ENCODE results near the gene SNRNP48.

Gene SNRNP48

DNA sequence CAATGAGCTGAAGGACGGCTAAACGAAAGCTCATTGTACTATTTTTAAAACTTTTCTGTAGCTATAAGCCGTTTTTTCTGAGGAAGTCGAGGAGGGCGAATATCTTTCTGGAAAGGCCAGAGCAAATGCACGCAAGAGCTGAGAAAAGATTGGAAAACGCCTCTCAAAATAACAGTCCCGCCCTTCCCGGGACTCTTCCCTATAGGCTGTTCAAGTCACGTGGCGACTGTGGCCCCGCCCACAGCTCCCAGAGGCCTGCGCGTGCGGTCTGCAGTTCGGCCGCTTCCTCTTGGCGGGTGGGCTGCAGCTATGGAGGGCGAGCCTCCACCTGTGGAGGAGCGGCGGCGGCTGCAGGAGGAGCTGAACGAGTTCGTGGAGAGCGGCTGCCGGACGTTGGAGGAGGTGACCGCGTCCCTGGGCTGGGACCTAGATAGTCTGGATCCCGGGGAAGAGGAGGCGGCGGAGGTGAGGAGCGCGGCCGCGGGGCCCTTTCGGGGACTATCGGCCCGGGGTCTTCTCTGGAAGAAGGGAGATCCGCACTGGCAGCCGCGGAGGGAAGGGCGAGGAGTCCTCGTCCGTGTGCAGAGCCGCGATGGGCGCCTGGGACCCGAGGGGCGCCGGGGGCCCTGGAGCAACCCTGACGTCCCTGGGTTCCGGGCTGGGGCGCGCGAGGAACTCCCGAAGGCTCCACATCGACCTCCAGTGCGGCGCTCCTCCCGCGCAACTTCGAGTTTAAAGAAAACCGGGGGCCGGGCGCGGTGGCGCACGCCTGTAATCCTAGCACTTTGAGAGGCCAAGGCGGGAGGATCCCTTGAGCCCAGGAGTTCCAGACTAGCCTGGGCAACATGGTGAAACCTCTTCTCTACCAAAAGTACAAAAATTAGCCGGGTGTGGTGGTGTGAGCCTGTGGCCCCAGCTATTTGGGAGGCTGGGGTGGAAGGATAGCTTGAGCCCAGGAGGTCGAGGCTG, at the start of gene SNRNP48 (continued):
- no peak for TF ChIP-seq ZNF549 (tag by site-specific recombination; IDR thresholded peaks at IDR 0.05)
- no peak for TF ChIP-seq ZNF626 (tag by site-specific recombination; IDR thresholded peaks at IDR 0.05)
- TF ChIP-seq, protein P1, sequence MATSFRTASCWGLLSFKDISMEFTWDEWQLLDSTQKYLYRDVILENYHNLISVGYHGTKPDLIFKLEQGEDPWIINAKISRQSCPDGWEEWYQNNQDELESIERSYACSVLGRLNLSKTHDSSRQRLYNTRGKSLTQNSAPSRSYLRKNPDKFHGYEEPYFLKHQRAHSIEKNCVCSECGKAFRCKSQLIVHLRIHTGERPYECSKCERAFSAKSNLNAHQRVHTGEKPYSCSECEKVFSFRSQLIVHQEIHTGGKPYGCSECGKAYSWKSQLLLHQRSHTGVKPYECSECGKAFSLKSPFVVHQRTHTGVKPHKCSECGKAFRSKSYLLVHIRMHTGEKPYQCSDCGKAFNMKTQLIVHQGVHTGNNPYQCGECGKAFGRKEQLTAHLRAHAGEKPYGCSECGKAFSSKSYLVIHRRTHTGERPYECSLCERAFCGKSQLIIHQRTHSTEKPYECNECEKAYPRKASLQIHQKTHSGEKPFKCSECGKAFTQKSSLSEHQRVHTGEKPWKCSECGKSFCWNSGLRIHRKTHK (tag by site-specific recombination; IDR thresholded peaks at IDR 0.05): no peak
- peak; percentile 65 for TF ChIP-seq ZBTB26 (tag by site-specific recombination; optimal IDR thresholded peaks at IDR 0.05)
- TF ChIP-seq TCF7L2 (IDR thresholded peaks at IDR 0.05; ENCODE audit: borderline replicate concordance, low read depth, low read length): no peak
- no peak for TF ChIP-seq ZNF624 (tag by site-specific recombination; IDR thresholded peaks at IDR 0.05)
- no peak for TF ChIP-seq KLF17 (tag by site-specific recombination; IDR thresholded peaks at IDR 0.05)
- 0 out of 2 replicates have a peak, but pooled peaks have one; percentile 33 for TF ChIP-seq ZXDB (tag by site-specific recombination; IDR thresholded peaks at IDR 0.05)
- no peak; the same call in 1 of the 2 replicates for TF ChIP-seq ZNF654 (tag by site-specific recombination; IDR thresholded peaks at IDR 0.05; ENCODE audit: low read depth)
- TF ChIP-seq ZNF175 (tag by site-specific recombination; IDR thresholded peaks at IDR 0.05): no peak
- TF ChIP-seq TRIM28 (IDR thresholded peaks at IDR 0.05; ENCODE audit: borderline replicate concordance, low read length): no peak
- TF ChIP-seq, protein P2, sequence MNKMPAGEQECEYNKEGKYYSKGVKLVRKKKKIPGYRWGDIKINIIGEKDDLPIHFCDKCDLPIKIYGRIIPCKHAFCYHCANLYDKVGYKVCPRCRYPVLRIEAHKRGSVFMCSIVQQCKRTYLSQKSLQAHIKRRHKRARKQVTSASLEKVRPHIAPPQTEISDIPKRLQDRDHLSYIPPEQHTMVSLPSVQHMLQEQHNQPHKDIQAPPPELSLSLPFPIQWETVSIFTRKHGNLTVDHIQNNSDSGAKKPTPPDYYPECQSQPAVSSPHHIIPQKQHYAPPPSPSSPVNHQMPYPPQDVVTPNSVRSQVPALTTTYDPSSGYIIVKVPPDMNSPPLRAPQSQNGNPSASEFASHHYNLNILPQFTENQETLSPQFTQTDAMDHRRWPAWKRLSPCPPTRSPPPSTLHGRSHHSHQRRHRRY (tag by site-specific recombination; IDR thresholded peaks at IDR 0.05): no peak
- no peak for TF ChIP-seq PATZ1 (tag by site-specific recombination; IDR thresholded peaks at IDR 0.05)
- peak; percentile 90 for TF ChIP-seq ZNF335 (tag by site-specific recombination; conservative IDR thresholded peaks at IDR 0.05)
- no peak for TF ChIP-seq KLF16 (tag by site-specific recombination; IDR thresholded peaks at IDR 0.05)
- no peak for TF ChIP-seq ZNF530 (tag by site-specific recombination; IDR thresholded peaks at IDR 0.05; ENCODE audit: low read depth)
- TF ChIP-seq ZNF121 (tag by site-specific recombination; IDR thresholded peaks at IDR 0.05): no peak
- TF ChIP-seq OVOL3 (tag by site-specific recombination; IDR thresholded peaks at IDR 0.05): no peak; the same call in 1 of the 2 replicates
- no peak for TF ChIP-seq ZNF776 (tag by site-specific recombination; IDR thresholded peaks at IDR 0.05; ENCODE audit: borderline replicate concordance)
- TF ChIP-seq, protein P3, sequence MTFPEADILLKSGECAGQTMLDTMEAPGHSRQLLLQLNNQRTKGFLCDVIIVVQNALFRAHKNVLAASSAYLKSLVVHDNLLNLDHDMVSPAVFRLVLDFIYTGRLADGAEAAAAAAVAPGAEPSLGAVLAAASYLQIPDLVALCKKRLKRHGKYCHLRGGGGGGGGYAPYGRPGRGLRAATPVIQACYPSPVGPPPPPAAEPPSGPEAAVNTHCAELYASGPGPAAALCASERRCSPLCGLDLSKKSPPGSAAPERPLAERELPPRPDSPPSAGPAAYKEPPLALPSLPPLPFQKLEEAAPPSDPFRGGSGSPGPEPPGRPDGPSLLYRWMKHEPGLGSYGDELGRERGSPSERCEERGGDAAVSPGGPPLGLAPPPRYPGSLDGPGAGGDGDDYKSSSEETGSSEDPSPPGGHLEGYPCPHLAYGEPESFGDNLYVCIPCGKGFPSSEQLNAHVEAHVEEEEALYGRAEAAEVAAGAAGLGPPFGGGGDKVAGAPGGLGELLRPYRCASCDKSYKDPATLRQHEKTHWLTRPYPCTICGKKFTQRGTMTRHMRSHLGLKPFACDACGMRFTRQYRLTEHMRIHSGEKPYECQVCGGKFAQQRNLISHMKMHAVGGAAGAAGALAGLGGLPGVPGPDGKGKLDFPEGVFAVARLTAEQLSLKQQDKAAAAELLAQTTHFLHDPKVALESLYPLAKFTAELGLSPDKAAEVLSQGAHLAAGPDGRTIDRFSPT (tag by site-specific recombination; IDR thresholded peaks at IDR 0.05): no peak
- TF ChIP-seq ZNF501 (tag by site-specific recombination; IDR thresholded peaks at IDR 0.05): peak; percentile 93
- no peak for TF ChIP-seq ZBTB7A (tag by site-specific recombination; IDR thresholded peaks at IDR 0.05; ENCODE audit: low read depth)
- TF ChIP-seq, protein P4, sequence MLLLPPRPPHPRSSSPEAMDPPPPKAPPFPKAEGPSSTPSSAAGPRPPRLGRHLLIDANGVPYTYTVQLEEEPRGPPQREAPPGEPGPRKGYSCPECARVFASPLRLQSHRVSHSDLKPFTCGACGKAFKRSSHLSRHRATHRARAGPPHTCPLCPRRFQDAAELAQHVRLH (tag by site-specific recombination; IDR thresholded peaks at IDR 0.05): 0 out of 2 replicates have a peak, but pooled peaks have one; percentile 29
- TF ChIP-seq ZNF223 (tag by site-specific recombination; IDR thresholded peaks at IDR 0.05): no peak
- no peak for TF ChIP-seq ZNF157 (tag by site-specific recombination; IDR thresholded peaks at IDR 0.05)
- peak; percentile 79 for TF ChIP-seq SP3 (tag by site-specific recombination; IDR thresholded peaks at IDR 0.05)
- TF ChIP-seq ZNF843 (tag by site-specific recombination; IDR thresholded peaks at IDR 0.05): no peak
- peak; percentile 51; the same call in 1 of the 2 replicates for TF ChIP-seq ZIC2 (tag by site-specific recombination; IDR thresholded peaks at IDR 0.05)
- TF ChIP-seq ZNF48 (tag by site-specific recombination; IDR thresholded peaks at IDR 0.05): no peak
- TF ChIP-seq GLI2 (tag by site-specific recombination; IDR thresholded peaks at IDR 0.05; ENCODE audit: borderline replicate concordance, low read depth): no peak
- peak; percentile 82 for TF ChIP-seq SP2 (tag by site-specific recombination; IDR thresholded peaks at IDR 0.05)
